Measurements from ENCODE around the gene LENG1.

- TF ChIP-seq CTCF (IDR thresholded peaks at IDR 0.05; ENCODE audit: insufficient read depth, low read length, poor library complexity, severe bottlenecking), result no peak
- no peak for TF ChIP-seq EZH2phosphoT487 (conservative IDR thresholded peaks at IDR 0.05; ENCODE audit: low read length)
These were observed 776 bp upstream of the LENG1 start for GRCh38 chr19:54160182-54160811.
